A549 (cell line): ENCODE data around the gene ATAD3A. TPM values are rescaled to one million over a fixed set of nuclear protein-coding genes. Genes with fewer than 3 reads are reported as not detected.

Experiments used
- ATAC-seq, 2 experiments: fragments of 200-7000 bp in 1 of 2; fragments of >200 bp in 1 of 2; cut with Nextera tagmentation in 1 of 2; cut with Tn5 transposase in 1 of 2; 3 replicates each; pipeline versions ENCODE4 v1.8.0 to v1.9.1; 2018 to 2020; ENCODE audit warnings: mild to moderate bottlenecking in 1 of 2, moderate library complexity in 1 of 2
- CTCF ChIA-PET: fragments of 300-600 bp; sonication (Branson Sonifier 250); formaldehyde crosslinking; extraction: SDS; loops from one replicate; lab custom pipeline; 2021; ENCODE audit warnings: antibody characterized with exemption, inconsistent platforms; lab: Yijun Ruan, JAX
- POLR2A ChIA-PET: fragments of 350-600 bp; formaldehyde crosslinking; extraction: SDS; loops from one replicate; lab custom pipeline; 2021; ENCODE audit warnings: antibody characterized with exemption, inconsistent platforms; lab: Yijun Ruan, JAX
- DNase-seq, 2 experiments: peaks; one replicate each; pipeline versions ENCODE4 v3.0.0 to v3.0.0-alpha.2; 2011 to 2016; ENCODE audit warnings: low read depth in 1 of 2, low spot score in 1 of 2
- FAIRE-seq: peaks from 2 replicates; lab custom pipeline; 2011; peaks lifted over from hg19 to GRCh38; lab: Jason Lieb, UNC
- H3K27ac ChIP-seq, 2 experiments: fragments of >200 bp; sonication (Bioruptor Twin); formaldehyde crosslinking; 3 replicates each; pipeline ENCODE4 v1.5.1; 2016 to 2017
- H3K4me1 ChIP-seq: fragments of >200 bp; sonication (Bioruptor Twin); formaldehyde crosslinking; 3 replicates; pipeline ENCODE4 v1.6.1; 2016
- H3K4me2 ChIP-seq: fragments of >200 bp; sonication (Bioruptor Twin); formaldehyde crosslinking; 3 replicates; pipeline ENCODE4 v1.6.1; 2016
- H3K4me3 ChIP-seq: fragments of >200 bp; sonication (Bioruptor Twin); formaldehyde crosslinking; 3 replicates; pipeline ENCODE4 v1.5.1; 2016
- H3K9me3 ChIP-seq: fragments of >200 bp; sonication (Bioruptor Twin); formaldehyde crosslinking; 3 replicates; pipeline ENCODE4 v1.6.1; 2016
- CHD2 ChIP-seq: fragments of 150-350 bp; IDR thresholded peaks from 2 replicates; pipeline ENCODE4 v1.6.1; 2014; ENCODE audit warnings: low read length; ENCODE audit not compliant: partially characterized antibody
- CHD4 ChIP-seq: fragments of 200-600 bp; sonication (generic); IDR thresholded peaks from 2 replicates; pipeline ENCODE4 v1.6.1; 2016; ENCODE audit warnings: antibody characterized with exemption, mild to moderate bottlenecking, borderline replicate concordance
- CTCF ChIP-seq: fragments of >200 bp; sonication (Bioruptor Twin); formaldehyde crosslinking; IDR thresholded peaks from 3 replicates; pipeline ENCODE4 v1.5.1; 2016
- FOSL2 ChIP-seq, 2 experiments: fragments of 450-650 bp in 1 of 2; fragments of >200 bp in 1 of 2; sonication (Bioruptor Twin) in 1 of 2; formaldehyde crosslinking; IDR thresholded peaks; 2 replicates each; pipeline versions ENCODE4 v1.5.0 to v1.6.1; 2016 to 2020; ENCODE audit warnings: mild to moderate bottlenecking in 1 of 2, moderate library complexity in 1 of 2
- HEYL ChIP-seq: fragments of 250-450 bp; sonication (Bioruptor Pico); IDR thresholded peaks from 2 replicates; pipeline ENCODE4 v1.8.0; 2021; ENCODE audit warnings: mild to moderate bottlenecking, moderate library complexity
- JUNB ChIP-seq: fragments of >200 bp; sonication (Bioruptor Twin); formaldehyde crosslinking; IDR thresholded peaks from 2 replicates; pipeline ENCODE4 v1.6.1; 2016
- MAFK ChIP-seq: fragments of 450-650 bp; IDR thresholded peaks from 2 replicates; pipeline ENCODE4 v1.6.1; 2014; ENCODE audit not compliant: partially characterized antibody
- MYC ChIP-seq: IDR thresholded peaks from 2 replicates; pipeline ENCODE4 v1.6.1; 2012; ENCODE audit warnings: mild to moderate bottlenecking, inconsistent platforms, low read length, improper control_type of control experiment, borderline replicate concordance
- PHF8 ChIP-seq: fragments of 200-600 bp; sonication (generic); IDR thresholded peaks from 2 replicates; pipeline ENCODE4 v1.6.1; 2016; ENCODE audit warnings: low read depth, mild to moderate bottlenecking, antibody characterized with exemption, moderate library complexity, borderline replicate concordance
- POLR2AphosphoS2 ChIP-seq: conservative IDR thresholded peaks from 2 replicates; pipeline ENCODE4 v1.6.1; 2012; ENCODE audit warnings: low read length, improper control_type of control experiment, inconsistent platforms
- RAD21 ChIP-seq, 2 experiments: fragments of >200 bp in 1 of 2; sonication (Bioruptor Twin) in 1 of 2; formaldehyde crosslinking in 1 of 2; IDR thresholded peaks in 1 of 2; conservative IDR thresholded peaks in 1 of 2; 2 replicates in 1 of 2; 3 replicates in 1 of 2; pipeline ENCODE4 v1.6.1; 2012 to 2018; ENCODE audit warnings: inconsistent platforms in 1 of 2
- RCOR1 ChIP-seq: fragments of 150-350 bp; IDR thresholded peaks from 2 replicates; pipeline ENCODE4 v1.6.1; 2014; ENCODE audit warnings: antibody characterized with exemption, low read length, low read depth
- RFX5 ChIP-seq: fragments of 450-650 bp; IDR thresholded peaks from 2 replicates; pipeline ENCODE4 v1.7.1; 2014; ENCODE audit warnings: antibody characterized with exemption, mild to moderate bottlenecking, moderate library complexity
- TP53 ChIP-seq: fragments of 250-450 bp; sonication (Bioruptor Pico); IDR thresholded peaks from 2 replicates; pipeline ENCODE4 v1.5.0; 2021; ENCODE audit warnings: mild to moderate bottlenecking, moderate library complexity
- ZSCAN20 ChIP-seq: fragments of 250-450 bp; sonication (Bioruptor Pico); IDR thresholded peaks from 2 replicates; pipeline ENCODE4 v1.8.0; 2022; ENCODE audit warnings: mild to moderate bottlenecking, moderate library complexity
- WGBS: methylation state at CpG from one replicate; pipeline ENCODE4 v1.1.6; 2017; ENCODE audit errors: missing lambda C conversion rate; 5-methylcytosine and 5-hydroxymethylcytosine counted together
- polyA plus RNA-seq, 4 experiments: library from polyadenylated mRNA; depleted of rRNA in 3 of 4; stranded (reverse); fragments of >200 nt; fragmentation: RNase III in 1 of 4; extraction: RNeasy Plus Mini Kit Qiagen cat#74134 plus additional on column Dnase treatment in 1 of 4; gene quantifications; 2 replicates in 3 of 4; 3 replicates in 1 of 4; pipeline ENCODE4 v1.2.3, GENCODE V29; 2011 to 2017
- TF ChIP-seq, protein P1 (sequence below): IDR thresholded peaks from 2 replicates; pipeline ENCODE4 v1.6.1; 2012; ENCODE audit warnings: low read depth, borderline replicate concordance
- TF ChIP-seq, protein P2 (sequence below): fragments of 200-600 bp; sonication (generic); IDR thresholded peaks from 2 replicates; pipeline ENCODE4 v1.6.1; 2016; ENCODE audit warnings: antibody characterized with exemption, mild to moderate bottlenecking, moderate library complexity
- TF ChIP-seq, protein P3 (sequence below): IDR thresholded peaks from 2 replicates; pipeline ENCODE4 v1.6.1; 2012
- TF ChIP-seq, protein P4 (sequence below): fragments of 450-650 bp; IDR thresholded peaks from 2 replicates; pipeline ENCODE4 v1.6.1; 2014; ENCODE audit warnings: antibody characterized with exemption

The ATAD3A gene
- polyA plus RNA-seq, 2 of the 4 experiments (the other 2 are of a cell fraction): 10.9 to 27.2 TPM

DNA sequence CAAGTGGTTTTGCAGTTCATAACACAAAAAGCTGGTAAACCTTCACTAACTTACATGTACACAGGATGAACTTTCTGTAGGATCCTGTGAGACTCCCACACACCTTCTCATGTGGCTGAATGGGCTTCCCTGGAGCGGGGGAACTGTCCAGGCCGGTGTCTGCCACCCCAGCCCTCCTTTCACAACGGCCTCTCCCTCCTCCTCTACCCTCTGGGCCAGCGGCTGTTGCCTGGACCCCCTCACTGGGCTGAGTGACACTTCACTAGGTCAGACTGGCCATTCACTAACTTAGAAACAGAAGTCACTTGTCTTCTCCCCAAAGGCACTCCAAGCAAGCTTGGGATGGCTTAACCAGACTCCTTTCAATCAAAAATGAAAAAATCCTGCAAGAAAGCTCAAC lies 46.6 kb downstream of the ATAD3A start (continued):
- TF ChIP-seq CTCF (no peak), FOSL2 (IDR thresholded peaks at IDR 0.05) (no peak), FOSL2 (CRISPR knock-in tag; IDR thresholded peaks at IDR 0.05) (no peak)

GRCh38 chr1:1559066-1559465 lies 47.1 kb downstream of the ATAD3A start:
- POLR2A ChIA-PET: no interaction called here
- Histone ChIP-seq H3K4me1 (peaks cover 6% of the 10 kb centered on the region), H3K27ac (no peak overlapping the region), H3K4me2 (no peak overlapping the region), H3K9me3 (no peaks in the 10 kb centered on the region)
- ATAC-seq (no peak), FAIRE-seq (no peak), DNase-seq (no peak)
- CTCF ChIA-PET: interaction anchor here (0.8 kb wide), 1 partner anchor 12 kb away, joined by 3 read pairs; no protein-coding TSS in a partner anchor
- 94% methylated on average over 17 of the region's 17 CpGs for WGBS
- TF ChIP-seq, protein P1, sequence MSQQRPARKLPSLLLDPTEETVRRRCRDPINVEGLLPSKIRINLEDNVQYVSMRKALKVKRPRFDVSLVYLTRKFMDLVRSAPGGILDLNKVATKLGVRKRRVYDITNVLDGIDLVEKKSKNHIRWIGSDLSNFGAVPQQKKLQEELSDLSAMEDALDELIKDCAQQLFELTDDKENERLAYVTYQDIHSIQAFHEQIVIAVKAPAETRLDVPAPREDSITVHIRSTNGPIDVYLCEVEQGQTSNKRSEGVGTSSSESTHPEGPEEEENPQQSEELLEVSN: no peak
- TF ChIP-seq CHD2: no peak
- no peak for TF ChIP-seq MAFK
- no peak for TF ChIP-seq MYC
- TF ChIP-seq, protein P2, sequence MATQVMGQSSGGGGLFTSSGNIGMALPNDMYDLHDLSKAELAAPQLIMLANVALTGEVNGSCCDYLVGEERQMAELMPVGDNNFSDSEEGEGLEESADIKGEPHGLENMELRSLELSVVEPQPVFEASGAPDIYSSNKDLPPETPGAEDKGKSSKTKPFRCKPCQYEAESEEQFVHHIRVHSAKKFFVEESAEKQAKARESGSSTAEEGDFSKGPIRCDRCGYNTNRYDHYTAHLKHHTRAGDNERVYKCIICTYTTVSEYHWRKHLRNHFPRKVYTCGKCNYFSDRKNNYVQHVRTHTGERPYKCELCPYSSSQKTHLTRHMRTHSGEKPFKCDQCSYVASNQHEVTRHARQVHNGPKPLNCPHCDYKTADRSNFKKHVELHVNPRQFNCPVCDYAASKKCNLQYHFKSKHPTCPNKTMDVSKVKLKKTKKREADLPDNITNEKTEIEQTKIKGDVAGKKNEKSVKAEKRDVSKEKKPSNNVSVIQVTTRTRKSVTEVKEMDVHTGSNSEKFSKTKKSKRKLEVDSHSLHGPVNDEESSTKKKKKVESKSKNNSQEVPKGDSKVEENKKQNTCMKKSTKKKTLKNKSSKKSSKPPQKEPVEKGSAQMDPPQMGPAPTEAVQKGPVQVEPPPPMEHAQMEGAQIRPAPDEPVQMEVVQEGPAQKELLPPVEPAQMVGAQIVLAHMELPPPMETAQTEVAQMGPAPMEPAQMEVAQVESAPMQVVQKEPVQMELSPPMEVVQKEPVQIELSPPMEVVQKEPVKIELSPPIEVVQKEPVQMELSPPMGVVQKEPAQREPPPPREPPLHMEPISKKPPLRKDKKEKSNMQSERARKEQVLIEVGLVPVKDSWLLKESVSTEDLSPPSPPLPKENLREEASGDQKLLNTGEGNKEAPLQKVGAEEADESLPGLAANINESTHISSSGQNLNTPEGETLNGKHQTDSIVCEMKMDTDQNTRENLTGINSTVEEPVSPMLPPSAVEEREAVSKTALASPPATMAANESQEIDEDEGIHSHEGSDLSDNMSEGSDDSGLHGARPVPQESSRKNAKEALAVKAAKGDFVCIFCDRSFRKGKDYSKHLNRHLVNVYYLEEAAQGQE: no peak
- no peak for TF ChIP-seq RFX5
- no peak for TF ChIP-seq PHF8
- no peak for TF ChIP-seq RCOR1
- TF ChIP-seq HEYL: no peak
- TF ChIP-seq CHD4: no peak
- no peak for TF ChIP-seq TP53 (CRISPR knock-in tag)
- TF ChIP-seq, protein P3, sequence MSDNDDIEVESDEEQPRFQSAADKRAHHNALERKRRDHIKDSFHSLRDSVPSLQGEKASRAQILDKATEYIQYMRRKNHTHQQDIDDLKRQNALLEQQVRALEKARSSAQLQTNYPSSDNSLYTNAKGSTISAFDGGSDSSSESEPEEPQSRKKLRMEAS: no peak
- TF ChIP-seq POLR2AphosphoS2: no peak
- TF ChIP-seq RAD21 (conservative IDR thresholded peaks at IDR 0.05 in 1 of 2, IDR thresholded peaks at IDR 0.05 in 1 of 2): no peak
- TF ChIP-seq, protein P4, sequence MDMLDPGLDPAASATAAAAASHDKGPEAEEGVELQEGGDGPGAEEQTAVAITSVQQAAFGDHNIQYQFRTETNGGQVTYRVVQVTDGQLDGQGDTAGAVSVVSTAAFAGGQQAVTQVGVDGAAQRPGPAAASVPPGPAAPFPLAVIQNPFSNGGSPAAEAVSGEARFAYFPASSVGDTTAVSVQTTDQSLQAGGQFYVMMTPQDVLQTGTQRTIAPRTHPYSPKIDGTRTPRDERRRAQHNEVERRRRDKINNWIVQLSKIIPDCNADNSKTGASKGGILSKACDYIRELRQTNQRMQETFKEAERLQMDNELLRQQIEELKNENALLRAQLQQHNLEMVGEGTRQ: no peak
- TF ChIP-seq ZSCAN20 (CRISPR knock-in tag): no peak
- TF ChIP-seq JUNB: no peak
- TF ChIP-seq, all 56 proteins: peak for 0
- H3K4me3 ChIP-seq: no peak overlapping the region
